HCT116 (cell line): ENCODE measurements around the gene MCL1. TPM values are rescaled to one million over a fixed set of nuclear protein-coding genes. Genes with fewer than 3 reads are reported as not detected.
A peak's percentile ranks its signal among the peaks of the same experiment; 100 is the strongest.

Experiments used
- ATAC-seq: fragments of 200-7000 bp; cut with Tn5 transposase; 2 replicates; pipeline ENCODE4 v1.9.1; 2020; ENCODE audit warnings: mild to moderate bottlenecking, moderate library complexity
- BruUV-seq: library from RNA; stranded (reverse); fragments of 400-500 nt; replicated peaks from 2 replicates; lab custom pipeline; 2021; lab: Mats Ljungman, UMichigan
- CTCF ChIA-PET: fragments of 300-600 bp; sonication (Branson Sonifier 250); formaldehyde crosslinking; loops from one replicate; lab custom pipeline; 2021; ENCODE audit warnings: antibody characterized with exemption; lab: Charles Lee
- POLR2A ChIA-PET: fragments of 300-600, 350-600 bp; sonication (Branson Sonifier 250); formaldehyde crosslinking; loops from one replicate; lab custom pipeline; 2021; ENCODE audit warnings: antibody characterized with exemption; lab: Charles Lee
- RAD21 ChIA-PET, 2 experiments: fragments of 300-600 bp; sonication (Branson Sonifier 250); formaldehyde crosslinking; loops; one replicate each; lab custom pipeline; 2023; ENCODE audit warnings: low total read pairs in 2 of 2; ENCODE audit not compliant: uncharacterized antibody in 2 of 2, unreplicated experiment in 2 of 2, low non-redundant PET in 1 of 2; lab: Charles Lee
- DNase-seq: peaks from one replicate; pipeline ENCODE4 v3.0.0-alpha.2; 2010; ENCODE audit warnings: low read depth, low spot score
- H2AFZ ChIP-seq: fragments of 200-600 bp; shearing (Covaris generic), sonication (generic); 2 replicates; pipeline ENCODE4 v1.6.1; 2017; ENCODE audit warnings: low read depth, mixed run types, mixed read lengths, antibody characterized with exemption, low read length; ENCODE audit not compliant: poor library complexity, severe bottlenecking
- H3K27ac ChIP-seq: 2 replicates; pipeline ENCODE4 v1.5.1; 2012; ENCODE audit warnings: low read depth, low read length
- H3K27me3 ChIP-seq: fragments of 200-600 bp; sonication (generic); 2 replicates; pipeline ENCODE4 v1.6.1; 2016; ENCODE audit warnings: mixed run types, low read length, mixed read lengths; ENCODE audit not compliant: insufficient read depth
- H3K36me3 ChIP-seq, 2 experiments: fragments of 200-500 bp in 1 of 2; fragments of 200-600 bp in 1 of 2; sonication (Bioruptor generic) in 1 of 2; sonication (generic) in 1 of 2; 2 replicates each; pipeline versions ENCODE4 v1.5.1 to v1.6.1; 2014 to 2016; ENCODE audit warnings: low read length in 2 of 2, inconsistent platforms in 1 of 2, mixed read lengths in 1 of 2, mixed run types in 1 of 2; ENCODE audit not compliant: insufficient read depth in 2 of 2, control insufficient read depth in 1 of 2
- H3K4me1 ChIP-seq, 2 experiments: fragments of 200-600 bp in 1 of 2; sonication (generic) in 1 of 2; 2 replicates each; pipeline versions ENCODE4 v1.5.1 to v1.6.1; 2012 to 2017; ENCODE audit warnings: low read length in 2 of 2, inconsistent platforms in 1 of 2, mild to moderate bottlenecking in 1 of 2, mixed read lengths in 1 of 2, mixed run types in 1 of 2, moderate library complexity in 1 of 2; ENCODE audit not compliant: insufficient read depth in 2 of 2, control insufficient read depth in 1 of 2
- H3K4me2 ChIP-seq: fragments of 200-600 bp; sonication (generic); 2 replicates; pipeline ENCODE4 v1.6.1; 2017; ENCODE audit warnings: mixed run types, low read length, mixed read lengths
- H3K4me3 ChIP-seq, 2 experiments: fragments of 200-600 bp in 1 of 2; sonication (generic) in 1 of 2; replicated peaks in 1 of 2; 2 replicates each; pipeline ENCODE4 v1.5.1; 2011 to 2016; ENCODE audit warnings: low read length in 2 of 2, control low read depth in 1 of 2, low read depth in 1 of 2, mild to moderate bottlenecking in 1 of 2, mixed read lengths in 1 of 2, mixed run types in 1 of 2
- H3K79me2 ChIP-seq: fragments of 200-600 bp; sonication (generic); 2 replicates; pipeline ENCODE4 v1.6.1; 2017; ENCODE audit warnings: mild to moderate bottlenecking, mixed run types, low read length, moderate library complexity, mixed read lengths; ENCODE audit not compliant: insufficient read depth
- H3K9ac ChIP-seq: fragments of 200-600 bp; sonication (generic); 2 replicates; pipeline ENCODE4 v1.6.1; 2016; ENCODE audit warnings: low read length, mixed read lengths
- H3K9me2 ChIP-seq: fragments of 200-600 bp; sonication (generic), shearing (Covaris generic); 2 replicates; pipeline ENCODE4 v1.6.1; 2017; ENCODE audit warnings: mixed run types, mild to moderate bottlenecking, moderate library complexity; ENCODE audit not compliant: insufficient read depth
- H3K9me3 ChIP-seq, 2 experiments: fragments of 200-500 bp in 1 of 2; fragments of 200-600 bp in 1 of 2; sonication (Bioruptor generic) in 1 of 2; sonication (generic) in 1 of 2; 2 replicates each; pipeline ENCODE4 v1.6.1; 2014 to 2017; ENCODE audit warnings: low read length in 2 of 2, mixed read lengths in 2 of 2, inconsistent platforms in 1 of 2, low read depth in 1 of 2, mild to moderate bottlenecking in 1 of 2, mixed run types in 1 of 2, moderate library complexity in 1 of 2; ENCODE audit not compliant: control insufficient read depth in 1 of 2, insufficient read depth in 1 of 2
- H4K20me1 ChIP-seq: fragments of 200-600 bp; sonication (generic), shearing (Covaris generic); 2 replicates; pipeline ENCODE4 v1.6.1; 2017; ENCODE audit warnings: mixed run types, mild to moderate bottlenecking, moderate library complexity; ENCODE audit not compliant: insufficient read depth
- EGR1 ChIP-seq: IDR thresholded peaks from 2 replicates; pipeline ENCODE4 v1.6.1; 2012; ENCODE audit warnings: low read depth
- ELF1 ChIP-seq: IDR thresholded peaks from 2 replicates; pipeline ENCODE4 v1.6.1; 2012; ENCODE audit warnings: low read depth, borderline replicate concordance
- EZH2 ChIP-seq: fragments of 200-600 bp; sonication (generic); IDR thresholded peaks from 2 replicates; pipeline ENCODE4 v1.6.1; 2017; ENCODE audit warnings: antibody characterized with exemption, mixed run types
- JUND ChIP-seq: IDR thresholded peaks from 2 replicates; pipeline ENCODE4 v1.6.1; 2012
- RAD21 ChIP-seq: IDR thresholded peaks from 2 replicates; pipeline ENCODE4 v1.6.1; 2012; ENCODE audit warnings: low read depth, mild to moderate bottlenecking
- SIN3A ChIP-seq: IDR thresholded peaks from 2 replicates; pipeline ENCODE4 v1.6.1; 2012; ENCODE audit warnings: low read depth
- TCF7L2 ChIP-seq: IDR thresholded peaks from 2 replicates; pipeline ENCODE4 v1.7.0; 2011; ENCODE audit warnings: borderline replicate concordance, inconsistent platforms; ENCODE audit not compliant: insufficient read depth, insufficient read length; ENCODE audit errors: extremely low read depth
- YY1 ChIP-seq: IDR thresholded peaks from 2 replicates; pipeline ENCODE4 v1.6.1; 2011; ENCODE audit warnings: low read length, low read depth, moderate library complexity, mild to moderate bottlenecking; ENCODE audit not compliant: insufficient replicate concordance; ENCODE audit errors: extremely low read depth
- intact Hi-C: fragments of 100-400 bp; cut with micrococcal nuclease; formaldehyde crosslinking; loops from 2 replicates; pipeline ENCODE4 v1.10.0; 2022
- total RNA-seq: library from RNA; stranded (reverse); gene quantifications from one replicate; pipeline ENCODE4 v1.2.1, GENCODE V29; 2021; ENCODE audit not compliant: unreplicated experiment
- TF ChIP-seq, protein P1 (sequence below): IDR thresholded peaks from 2 replicates; pipeline ENCODE4 v1.6.1; 2012
- TF ChIP-seq, protein P2 (sequence below): IDR thresholded peaks from 2 replicates; pipeline ENCODE4 v1.6.1; 2012; ENCODE audit warnings: low read depth
- TF ChIP-seq, protein P3 (sequence below), 3 experiments: fragments of 200-600 bp in 1 of 3; sonication (generic) in 1 of 3; IDR thresholded peaks in 2 of 3; conservative IDR thresholded peaks in 1 of 3; 2 replicates each; pipeline ENCODE4 v1.5.1; 2012 to 2017; ENCODE audit warnings: low read depth in 2 of 3, low read length in 2 of 3, antibody characterized with exemption in 1 of 3, borderline replicate concordance in 1 of 3, control low read depth in 1 of 3, mild to moderate bottlenecking in 1 of 3, mixed read lengths in 1 of 3, mixed run types in 1 of 3, moderate library complexity in 1 of 3; ENCODE audit not compliant: insufficient read depth in 1 of 3

MCL1 gene
- total RNA-seq, 1 experiment from 2014 or later: 146 TPM

DNA sequence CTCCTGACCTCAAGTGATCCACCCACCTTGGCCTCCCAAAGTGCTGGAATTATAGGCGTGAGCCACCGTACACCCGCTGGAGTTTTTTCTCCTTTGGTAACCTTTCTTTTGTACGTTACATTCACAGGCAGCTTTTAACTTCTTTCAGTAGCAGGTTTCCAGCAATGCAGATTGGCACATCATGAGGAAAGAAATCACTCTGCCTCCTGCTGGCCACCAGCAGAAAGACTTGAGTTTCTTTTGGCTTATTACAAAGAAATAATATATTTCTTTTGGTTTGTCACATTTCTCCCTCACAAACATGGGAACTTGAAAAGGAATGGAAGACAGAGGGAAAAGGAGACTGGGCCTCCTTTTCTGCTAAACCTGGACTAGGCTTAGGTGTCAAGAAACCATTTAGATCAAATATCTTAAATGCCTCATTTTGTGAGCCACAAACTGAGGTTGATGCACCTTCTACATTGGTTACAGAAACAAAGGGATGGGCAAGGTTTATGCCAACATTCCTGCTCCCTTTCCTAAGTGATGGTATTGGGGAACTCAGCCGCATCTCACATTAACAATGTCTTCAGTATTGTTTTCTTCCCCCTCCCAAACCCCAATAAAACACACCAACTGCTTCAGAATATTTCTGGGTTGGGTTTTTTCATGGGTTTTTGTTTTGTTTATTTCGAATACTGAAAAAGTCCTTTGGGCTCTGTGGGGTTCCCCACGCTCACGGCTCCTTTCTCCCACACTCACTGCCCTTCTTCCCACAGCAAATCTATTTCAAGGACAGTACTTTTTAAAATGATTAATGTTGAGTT lies 42.3 kb upstream of the MCL1 start:
- TSS peak; percentile 17 for BruUV-seq
- Histone ChIP-seq H3K27ac (no peak overlapping the region), H3K4me1 (peaks cover 8 to 44% of the 10 kb centered on the region in 2 experiments), H3K9me3 (no peaks in the 10 kb centered on the region), H3K79me2 (peaks cover 8% of the 10 kb centered on the region; the same call in 1 of the 2 replicates), H3K27me3 (no peaks in the 10 kb centered on the region), H3K9ac (no peak overlapping the region), H3K9me2 (no peaks in the 10 kb centered on the region), H2AFZ (no peak overlapping the region), H3K4me3 (no peak overlapping the region), H3K36me3 (peaks cover 19 to 47% of the 10 kb centered on the region in 2 experiments), H4K20me1 (no peaks in the 10 kb centered on the region), H3K4me2 (no peak overlapping the region)
- RAD21 ChIA-PET: interaction anchor here in 1 of 2 experiments (0.6 kb wide), 1 partner anchor 19 kb away, joined by 3 read pairs; no protein-coding TSS in a partner anchor
- TF ChIP-seq JUND (no peak), ELF1 (no peak), YY1 (no peak), SIN3A (no peak), EZH2 (no peak), TCF7L2 (no peak), EGR1 (no peak), RAD21 (peak; percentile 61)
- TF ChIP-seq, protein P1, sequence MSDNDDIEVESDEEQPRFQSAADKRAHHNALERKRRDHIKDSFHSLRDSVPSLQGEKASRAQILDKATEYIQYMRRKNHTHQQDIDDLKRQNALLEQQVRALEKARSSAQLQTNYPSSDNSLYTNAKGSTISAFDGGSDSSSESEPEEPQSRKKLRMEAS: no peak
- TF ChIP-seq, protein P2, sequence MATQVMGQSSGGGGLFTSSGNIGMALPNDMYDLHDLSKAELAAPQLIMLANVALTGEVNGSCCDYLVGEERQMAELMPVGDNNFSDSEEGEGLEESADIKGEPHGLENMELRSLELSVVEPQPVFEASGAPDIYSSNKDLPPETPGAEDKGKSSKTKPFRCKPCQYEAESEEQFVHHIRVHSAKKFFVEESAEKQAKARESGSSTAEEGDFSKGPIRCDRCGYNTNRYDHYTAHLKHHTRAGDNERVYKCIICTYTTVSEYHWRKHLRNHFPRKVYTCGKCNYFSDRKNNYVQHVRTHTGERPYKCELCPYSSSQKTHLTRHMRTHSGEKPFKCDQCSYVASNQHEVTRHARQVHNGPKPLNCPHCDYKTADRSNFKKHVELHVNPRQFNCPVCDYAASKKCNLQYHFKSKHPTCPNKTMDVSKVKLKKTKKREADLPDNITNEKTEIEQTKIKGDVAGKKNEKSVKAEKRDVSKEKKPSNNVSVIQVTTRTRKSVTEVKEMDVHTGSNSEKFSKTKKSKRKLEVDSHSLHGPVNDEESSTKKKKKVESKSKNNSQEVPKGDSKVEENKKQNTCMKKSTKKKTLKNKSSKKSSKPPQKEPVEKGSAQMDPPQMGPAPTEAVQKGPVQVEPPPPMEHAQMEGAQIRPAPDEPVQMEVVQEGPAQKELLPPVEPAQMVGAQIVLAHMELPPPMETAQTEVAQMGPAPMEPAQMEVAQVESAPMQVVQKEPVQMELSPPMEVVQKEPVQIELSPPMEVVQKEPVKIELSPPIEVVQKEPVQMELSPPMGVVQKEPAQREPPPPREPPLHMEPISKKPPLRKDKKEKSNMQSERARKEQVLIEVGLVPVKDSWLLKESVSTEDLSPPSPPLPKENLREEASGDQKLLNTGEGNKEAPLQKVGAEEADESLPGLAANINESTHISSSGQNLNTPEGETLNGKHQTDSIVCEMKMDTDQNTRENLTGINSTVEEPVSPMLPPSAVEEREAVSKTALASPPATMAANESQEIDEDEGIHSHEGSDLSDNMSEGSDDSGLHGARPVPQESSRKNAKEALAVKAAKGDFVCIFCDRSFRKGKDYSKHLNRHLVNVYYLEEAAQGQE: no peak
- TF ChIP-seq, protein P3, sequence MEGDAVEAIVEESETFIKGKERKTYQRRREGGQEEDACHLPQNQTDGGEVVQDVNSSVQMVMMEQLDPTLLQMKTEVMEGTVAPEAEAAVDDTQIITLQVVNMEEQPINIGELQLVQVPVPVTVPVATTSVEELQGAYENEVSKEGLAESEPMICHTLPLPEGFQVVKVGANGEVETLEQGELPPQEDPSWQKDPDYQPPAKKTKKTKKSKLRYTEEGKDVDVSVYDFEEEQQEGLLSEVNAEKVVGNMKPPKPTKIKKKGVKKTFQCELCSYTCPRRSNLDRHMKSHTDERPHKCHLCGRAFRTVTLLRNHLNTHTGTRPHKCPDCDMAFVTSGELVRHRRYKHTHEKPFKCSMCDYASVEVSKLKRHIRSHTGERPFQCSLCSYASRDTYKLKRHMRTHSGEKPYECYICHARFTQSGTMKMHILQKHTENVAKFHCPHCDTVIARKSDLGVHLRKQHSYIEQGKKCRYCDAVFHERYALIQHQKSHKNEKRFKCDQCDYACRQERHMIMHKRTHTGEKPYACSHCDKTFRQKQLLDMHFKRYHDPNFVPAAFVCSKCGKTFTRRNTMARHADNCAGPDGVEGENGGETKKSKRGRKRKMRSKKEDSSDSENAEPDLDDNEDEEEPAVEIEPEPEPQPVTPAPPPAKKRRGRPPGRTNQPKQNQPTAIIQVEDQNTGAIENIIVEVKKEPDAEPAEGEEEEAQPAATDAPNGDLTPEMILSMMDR (IDR thresholded peaks at IDR 0.05 in 2 of 3, conservative IDR thresholded peaks at IDR 0.05 in 1 of 3; ENCODE audit: borderline replicate concordance in 1 of 3, insufficient read depth in 1 of 3, low read depth in 2 of 3, low read length in 2 of 3): peak; percentile 56 to 71 (median 65); a peak in 5 of 6 replicates
- DNase-seq (no peak), ATAC-seq (no peak)
- CTCF ChIA-PET: interaction anchor here (1.0 to 3.2 kb wide), 2 partner anchors 60 to 191 kb away, joined by 3 to 15 read pairs; no protein-coding TSS in a partner anchor
- POLR2A ChIA-PET: interaction anchor here (2.2 to 3.4 kb wide), 3 partner anchors 8 to 61 kb away, joined by 7 to 28 read pairs (median 8); partner anchors contain the start of genes ENSA and MCL1
- intact Hi-C loops: loop anchor here (2.0 to 10.0 kb wide), 3 partner anchors 43 to 303 kb away; partner anchors contain the start of genes MCL1 and SETDB1
